ENCODE measurements around the gene EIF3L.

The EIF3L gene

GRCh38 chr22:37906364-37907008 lies 57.3 kb downstream of the EIF3L start:
- DNase-seq, result no peak

- DNase-seq, result no peak
These were observed 58.1 kb downstream of the EIF3L start for GRCh38 chr22:37907036-37907954.

DNA sequence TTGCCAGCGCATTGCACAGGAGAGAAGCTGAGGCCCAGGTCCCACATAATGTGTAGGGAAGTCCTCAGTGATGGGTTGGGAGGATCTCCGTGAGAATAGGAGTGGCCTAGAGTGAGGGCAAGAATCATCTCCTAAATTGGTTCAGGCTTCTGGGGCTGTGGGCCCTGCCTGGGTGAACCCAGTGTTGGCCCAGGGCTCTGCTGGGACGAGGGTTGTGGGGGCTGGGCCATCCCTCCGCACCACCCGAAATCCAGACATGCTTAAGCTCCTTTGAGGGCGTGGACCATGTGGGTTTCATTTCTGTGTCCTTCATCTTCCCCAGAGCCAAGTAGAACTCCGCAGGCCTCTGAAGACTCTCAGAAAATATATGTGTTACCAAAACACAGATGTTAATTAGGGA lies 60.5 kb downstream of the EIF3L start:
- DNase-seq, result no peak

- DNase-seq, result no peak
These were observed 61.9 kb downstream of the EIF3L start for GRCh38 chr22:37910890-37911672.

- DNase-seq, result no peak
These were observed 62.5 kb downstream of the EIF3L start for GRCh38 chr22:37911697-37912096.

DNA sequence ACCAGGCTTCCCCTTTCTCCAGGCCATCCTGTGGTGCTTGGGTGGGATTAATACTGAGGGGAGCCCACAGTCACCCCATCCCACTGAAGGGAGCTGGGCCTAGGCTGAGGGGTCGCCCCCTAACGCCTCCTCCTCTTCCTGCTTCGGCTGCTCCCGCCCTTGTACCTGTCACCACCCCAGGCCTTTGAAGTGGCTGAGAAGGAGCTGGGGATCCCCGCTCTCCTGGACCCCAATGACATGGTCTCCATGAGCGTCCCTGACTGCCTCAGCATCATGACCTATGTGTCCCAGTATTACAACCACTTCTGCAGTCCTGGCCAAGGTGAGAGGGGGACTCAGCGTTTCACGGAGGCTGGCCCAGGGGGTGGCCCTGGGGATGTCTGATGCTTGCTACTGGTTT lies 63.0 kb downstream of the EIF3L start:
- DNase-seq, result no peak

DNA sequence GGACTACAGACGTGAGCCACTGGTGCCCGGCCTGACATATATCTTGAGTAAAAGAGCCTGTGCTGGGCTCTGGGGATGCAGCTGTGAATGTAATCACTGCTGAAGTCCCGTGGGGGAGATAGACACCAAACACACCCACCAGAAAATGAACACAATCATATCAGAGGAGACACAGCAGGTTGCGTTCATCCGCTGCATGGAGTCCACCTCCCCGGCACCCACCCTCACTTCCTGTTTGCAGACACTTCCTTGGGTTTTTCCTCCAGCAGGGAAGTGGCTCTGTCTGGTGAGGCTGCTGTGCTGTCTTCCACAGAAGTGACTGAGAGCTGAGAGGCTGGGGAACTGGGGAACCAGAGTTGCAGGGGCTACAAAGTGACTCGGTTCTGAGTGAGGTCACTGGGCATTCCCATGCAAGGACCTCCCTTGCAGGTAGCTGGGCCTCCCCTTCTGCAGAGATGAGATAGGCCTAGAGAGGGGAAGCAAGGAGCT lies 64.1 kb downstream of the EIF3L start:
- DNase-seq, result no peak

- DNase-seq, result no peak
These were observed 67.1 kb downstream of the EIF3L start for GRCh38 chr22:37916311-37916710.

GRCh38 chr22:37917874-37918548 lies 68.8 kb downstream of the EIF3L start:
- no peak for DNase-seq

- no peak for DNase-seq
These were observed 69.5 kb downstream of the EIF3L start for GRCh38 chr22:37918580-37919270.

DNA sequence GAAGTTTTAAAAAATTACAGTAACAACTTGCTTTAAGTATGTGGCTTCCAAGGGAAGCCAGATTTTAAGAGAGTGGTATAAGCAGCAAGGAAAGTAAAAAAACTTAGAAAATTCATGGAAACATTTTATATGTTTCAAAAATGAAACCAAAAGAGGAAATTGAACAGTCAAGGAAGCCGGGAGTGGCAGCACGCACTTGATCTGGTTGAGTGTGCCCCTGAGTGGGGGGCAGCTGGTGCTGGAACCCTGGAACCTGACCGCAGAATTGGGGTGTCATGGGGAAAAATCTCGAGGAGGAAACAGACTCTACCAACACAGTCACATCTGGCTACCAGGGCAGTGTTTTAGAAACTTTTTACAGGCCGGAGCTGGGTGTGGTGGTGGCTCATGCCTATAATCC lies 70.9 kb downstream of the EIF3L start:
- no peak for DNase-seq

GRCh38 chr22:37922191-37922590 lies 73.0 kb downstream of the EIF3L start:
- no peak for DNase-seq

- no peak for DNase-seq
These were observed 74.7 kb downstream of the EIF3L start for GRCh38 chr22:37923927-37924326.

GRCh38 chr22:37924386-37925065 lies 75.3 kb downstream of the EIF3L start:
- DNase-seq, result no peak

GRCh38 chr22:37925330-37925729 lies 76.1 kb downstream of the EIF3L start:
- no peak for DNase-seq

DNA sequence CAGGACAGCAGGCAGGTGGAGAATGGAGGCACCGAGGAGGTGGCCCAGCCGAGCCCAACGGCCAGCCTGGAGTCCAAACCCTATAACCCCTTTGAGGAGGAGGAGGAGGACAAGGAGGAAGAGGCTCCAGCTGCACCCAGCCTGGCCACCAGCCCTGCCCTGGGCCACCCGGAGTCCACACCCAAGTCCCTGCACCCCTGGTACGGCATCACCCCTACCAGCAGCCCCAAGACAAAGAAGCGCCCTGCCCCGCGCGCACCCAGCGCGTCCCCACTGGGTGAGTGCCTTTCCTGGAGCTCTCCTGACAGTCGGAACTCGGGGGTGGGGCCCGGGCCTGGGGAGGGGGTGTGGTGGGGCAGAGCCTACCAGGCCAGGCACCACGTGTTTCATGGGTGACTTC lies 76.5 kb downstream of the EIF3L start:
- no peak for DNase-seq

GRCh38 chr22:37926358-37926757 lies 77.1 kb downstream of the EIF3L start:
- no peak for DNase-seq

- DNase-seq, result no peak
These were observed 77.8 kb downstream of the EIF3L start for GRCh38 chr22:37926771-37927636.

DNA sequence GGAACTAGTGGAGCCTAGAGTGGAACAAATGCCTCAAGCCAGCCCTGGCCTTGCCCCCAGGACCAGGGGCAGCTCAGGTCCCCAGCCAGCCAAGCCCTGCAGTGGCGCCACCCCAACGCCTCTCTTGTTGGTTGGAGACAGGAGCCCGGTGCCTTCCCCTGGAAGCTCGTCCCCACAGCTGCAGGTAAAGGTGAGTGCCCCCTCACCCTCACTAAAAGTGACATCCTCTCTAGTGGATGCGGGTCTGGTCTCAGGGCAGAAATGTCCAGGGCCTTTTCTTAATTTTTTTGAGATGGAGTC lies 78.4 kb downstream of the EIF3L start:
- DNase-seq, result no peak

- DNase-seq, result no peak
These were observed 80.2 kb downstream of the EIF3L start for GRCh38 chr22:37929390-37929789.

Measured in DMS79 treated with DMSO at 0.1 percent for 48 hours (cell line).